ENCODE data around the gene GYG1.

GYG1 gene

GRCh38 chr3:148991219-148992026 lies at the start of gene GYG1:
TSS of gene GYG1 (plus strand) at chr3:148991540. CDS start at chr3:148991641, 101 bp downstream.
- peak; percentile 89 for DNase-seq (ENCODE audit: low read depth)
- peak within 1 kb of the TSS; percentile 78 for H3K4me3 ChIP-seq (ENCODE audit: low read depth, low read length)
- peak; percentile 70 for TF ChIP-seq POLR2A (IDR thresholded peaks at IDR 0.05; ENCODE audit: extremely low read depth, insufficient read length)
- peak; percentile 85 for TF ChIP-seq MYC (IDR thresholded peaks at IDR 0.05; ENCODE audit: low read depth, low read length)
- TF ChIP-seq MAX (IDR thresholded peaks at IDR 0.05; ENCODE audit: low read depth, low read length): peak; percentile 96
- TF ChIP-seq, protein P1, sequence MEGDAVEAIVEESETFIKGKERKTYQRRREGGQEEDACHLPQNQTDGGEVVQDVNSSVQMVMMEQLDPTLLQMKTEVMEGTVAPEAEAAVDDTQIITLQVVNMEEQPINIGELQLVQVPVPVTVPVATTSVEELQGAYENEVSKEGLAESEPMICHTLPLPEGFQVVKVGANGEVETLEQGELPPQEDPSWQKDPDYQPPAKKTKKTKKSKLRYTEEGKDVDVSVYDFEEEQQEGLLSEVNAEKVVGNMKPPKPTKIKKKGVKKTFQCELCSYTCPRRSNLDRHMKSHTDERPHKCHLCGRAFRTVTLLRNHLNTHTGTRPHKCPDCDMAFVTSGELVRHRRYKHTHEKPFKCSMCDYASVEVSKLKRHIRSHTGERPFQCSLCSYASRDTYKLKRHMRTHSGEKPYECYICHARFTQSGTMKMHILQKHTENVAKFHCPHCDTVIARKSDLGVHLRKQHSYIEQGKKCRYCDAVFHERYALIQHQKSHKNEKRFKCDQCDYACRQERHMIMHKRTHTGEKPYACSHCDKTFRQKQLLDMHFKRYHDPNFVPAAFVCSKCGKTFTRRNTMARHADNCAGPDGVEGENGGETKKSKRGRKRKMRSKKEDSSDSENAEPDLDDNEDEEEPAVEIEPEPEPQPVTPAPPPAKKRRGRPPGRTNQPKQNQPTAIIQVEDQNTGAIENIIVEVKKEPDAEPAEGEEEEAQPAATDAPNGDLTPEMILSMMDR (IDR thresholded peaks at IDR 0.05; ENCODE audit: low read depth, low read length): peak; percentile 32

DNA sequence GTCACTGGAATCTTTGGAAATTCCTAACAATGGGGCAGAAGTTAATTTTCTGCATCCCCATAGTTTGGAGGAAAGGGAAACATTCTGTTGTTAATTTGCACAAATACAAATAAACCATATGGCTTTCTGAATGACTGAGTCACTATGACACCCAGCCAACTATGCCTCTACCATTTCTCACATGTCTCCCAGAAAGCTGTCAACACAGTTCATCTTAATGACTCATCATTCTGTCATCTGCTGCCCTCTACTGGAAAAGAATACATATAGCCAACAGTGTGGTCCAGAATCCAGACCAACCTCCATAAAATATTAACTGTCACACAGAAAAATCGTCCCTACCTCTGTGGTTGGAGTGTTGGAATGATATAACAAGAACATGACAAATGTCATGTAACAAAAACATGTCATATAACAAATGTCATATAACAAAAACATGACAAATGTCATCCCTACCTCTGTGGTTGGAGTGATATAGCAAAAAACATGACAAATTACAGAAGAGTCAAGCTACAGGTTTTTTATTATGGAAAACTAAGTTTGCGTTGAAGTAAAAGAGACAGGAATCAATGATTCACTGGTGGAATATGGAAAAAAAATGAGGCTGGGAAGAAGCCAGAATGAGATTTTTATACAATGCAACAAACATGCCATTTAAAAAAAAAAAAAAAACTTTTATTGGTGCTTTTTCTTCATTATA lies 47.7 kb upstream of the GYG1 start:
- peak; percentile 74 for DNase-seq (ENCODE audit: low read depth)
- no peak overlapping the region for H3K4me3 ChIP-seq (ENCODE audit: low read depth, low read length)
- TF ChIP-seq, protein P1 (IDR thresholded peaks at IDR 0.05; ENCODE audit: low read depth, low read length): peak; percentile 58
- TF ChIP-seq POLR2A (IDR thresholded peaks at IDR 0.05; ENCODE audit: extremely low read depth, insufficient read length): no peak

DNA sequence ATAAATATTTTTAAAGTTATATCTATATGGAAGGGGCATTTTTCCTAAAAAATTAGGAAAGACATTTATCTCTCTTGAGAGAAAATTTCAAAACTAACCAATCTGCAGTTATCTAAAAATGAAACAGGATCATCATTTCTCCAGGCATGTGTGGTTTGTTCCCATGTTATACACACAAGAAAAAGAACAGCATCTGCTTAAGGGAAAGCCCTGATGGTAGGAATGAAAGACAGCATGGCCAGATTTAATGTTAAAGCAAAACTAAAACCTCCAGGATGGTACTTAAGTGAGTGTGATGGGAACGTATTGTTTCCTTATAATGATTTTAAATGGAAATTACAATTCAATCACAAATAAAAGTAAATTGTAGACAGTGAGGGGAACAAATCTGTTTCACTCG lies 46.2 kb upstream of the GYG1 start:
- DNase-seq (ENCODE audit: low read depth): no peak
- H3K4me3 ChIP-seq (ENCODE audit: low read depth, low read length): no peak overlapping the region
- TF ChIP-seq MAX (IDR thresholded peaks at IDR 0.05; ENCODE audit: low read depth, low read length) (no peak), POLR2A (IDR thresholded peaks at IDR 0.05; ENCODE audit: extremely low read depth, insufficient read length) (no peak), MYC (IDR thresholded peaks at IDR 0.05; ENCODE audit: low read depth, low read length) (no peak)
- TF ChIP-seq, protein P1 (IDR thresholded peaks at IDR 0.05; ENCODE audit: low read depth, low read length): no peak

- peak; percentile 20 for DNase-seq (ENCODE audit: low read depth)
- H3K4me3 ChIP-seq (ENCODE audit: low read depth, low read length): no peak overlapping the region
- TF ChIP-seq POLR2A (IDR thresholded peaks at IDR 0.05; ENCODE audit: extremely low read depth, insufficient read length) (no peak), MYC (IDR thresholded peaks at IDR 0.05; ENCODE audit: low read depth, low read length) (no peak), MAX (IDR thresholded peaks at IDR 0.05; ENCODE audit: low read depth, low read length) (no peak)
- TF ChIP-seq, protein P1 (IDR thresholded peaks at IDR 0.05; ENCODE audit: low read depth, low read length): no peak
These were observed 42.3 kb upstream of the GYG1 start for GRCh38 chr3:148948913-148949657.

DNA sequence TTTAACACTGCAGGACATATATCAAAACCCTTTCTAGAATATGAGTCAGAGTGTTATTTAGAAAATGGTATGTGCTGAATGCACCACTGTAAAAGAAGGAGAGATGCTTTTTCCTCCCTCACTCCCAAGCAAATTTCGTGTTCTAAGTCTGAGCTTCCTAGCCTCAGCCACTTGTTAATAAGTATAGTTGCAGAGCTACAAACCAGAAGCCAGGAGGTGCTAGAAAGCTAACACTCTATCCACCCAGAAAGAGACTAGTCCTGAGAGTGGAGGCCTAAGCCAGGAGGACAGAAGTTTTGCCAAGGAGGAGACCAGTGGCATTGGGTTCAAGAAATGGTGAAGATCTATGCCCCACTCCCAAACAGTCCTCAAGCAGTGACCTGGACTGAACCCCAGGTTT lies 40.5 kb upstream of the GYG1 start:
- peak; percentile 29 for DNase-seq (ENCODE audit: low read depth)
- no peak overlapping the region for H3K4me3 ChIP-seq (ENCODE audit: low read depth, low read length)
- TF ChIP-seq, protein P1 (IDR thresholded peaks at IDR 0.05; ENCODE audit: low read depth, low read length): peak; percentile 27
- no peak for TF ChIP-seq MYC (IDR thresholded peaks at IDR 0.05; ENCODE audit: low read depth, low read length)

Measured in NB4 (cell line).